Fibroblast of upper back skin (primary cell): ENCODE results near the gene DRGX.

Experiments used
- DNase-seq: peaks from one replicate; pipeline ENCODE4 v3.0.0-alpha.2; 2013

DRGX gene

DNA sequence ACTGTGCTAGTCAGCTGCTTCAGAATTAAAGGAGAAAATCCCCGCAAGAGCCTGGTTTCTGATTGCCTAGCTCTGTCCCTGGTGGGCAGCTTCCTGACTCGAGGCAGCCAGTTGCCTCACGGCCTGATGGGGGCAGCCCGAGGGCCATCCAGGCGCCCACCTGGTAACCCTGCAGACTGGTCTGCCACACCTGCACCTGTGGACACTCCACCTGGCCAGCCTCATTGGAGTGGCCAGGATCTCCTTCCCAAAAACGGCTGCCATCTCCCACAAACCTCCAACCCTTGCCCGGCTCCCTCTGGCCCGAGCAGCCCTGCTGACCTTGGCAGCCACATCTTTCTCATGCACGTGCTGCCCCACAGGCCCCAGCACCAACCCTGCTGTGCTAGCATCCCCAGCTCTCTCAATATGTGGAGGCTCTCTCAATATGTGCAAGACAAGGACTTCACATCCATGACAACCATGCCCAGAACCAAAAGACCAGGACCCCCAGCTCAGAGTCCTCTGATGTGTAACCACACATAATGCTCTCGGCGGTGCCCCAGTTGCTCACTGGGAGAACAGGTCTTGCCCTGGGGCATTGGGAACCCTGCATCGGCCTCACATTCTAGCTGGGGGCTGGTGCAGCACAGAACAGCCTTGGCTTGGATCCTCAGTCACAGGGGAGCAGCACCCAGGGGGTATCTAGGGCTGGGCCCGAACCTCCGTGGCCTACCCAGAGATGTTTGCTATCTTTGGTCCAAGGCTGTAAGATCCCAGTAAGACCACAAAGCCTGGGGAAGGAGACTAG is 14.6 kb downstream of the DRGX start:
- no peak for DNase-seq

DNA sequence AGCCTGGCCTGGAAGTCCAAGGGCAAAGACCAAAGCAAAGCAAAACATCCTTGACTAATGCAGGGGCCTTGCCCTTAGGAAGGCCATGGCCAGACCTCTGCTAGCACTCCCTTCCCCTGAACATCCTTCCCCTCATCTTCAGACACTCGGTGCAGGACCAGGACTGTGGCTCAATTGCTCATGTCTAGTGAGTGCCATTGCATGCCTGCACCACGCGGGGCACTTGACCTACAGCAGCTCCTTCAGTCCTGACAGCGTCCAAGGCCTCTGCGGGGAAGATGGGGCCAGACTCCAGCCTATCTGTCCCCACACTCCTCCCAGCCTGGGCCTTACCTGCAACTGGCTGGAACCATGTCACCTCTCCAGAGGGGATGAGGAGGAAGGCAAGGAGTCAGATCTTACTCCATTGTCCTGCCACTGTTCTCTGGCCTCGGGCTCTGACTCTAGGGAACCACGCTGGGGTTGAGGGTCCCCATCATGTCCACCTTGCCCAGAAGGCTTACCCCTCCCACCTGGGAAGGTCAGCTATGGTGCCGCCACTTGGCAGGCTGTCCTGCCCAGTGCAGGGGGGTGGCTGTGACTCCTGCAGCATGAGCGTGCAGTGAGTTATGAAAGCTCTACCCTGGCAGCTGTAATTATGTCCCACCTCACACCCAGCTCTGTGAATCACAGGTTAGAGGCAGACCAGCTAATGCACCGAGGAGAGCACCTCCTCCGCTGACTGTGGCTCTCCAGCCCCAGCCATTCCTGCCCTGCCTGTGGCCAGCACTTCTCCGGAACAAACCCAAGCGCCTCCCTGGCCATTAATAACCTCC is 16.1 kb downstream of the DRGX start:
- DNase-seq = no peak

DNA sequence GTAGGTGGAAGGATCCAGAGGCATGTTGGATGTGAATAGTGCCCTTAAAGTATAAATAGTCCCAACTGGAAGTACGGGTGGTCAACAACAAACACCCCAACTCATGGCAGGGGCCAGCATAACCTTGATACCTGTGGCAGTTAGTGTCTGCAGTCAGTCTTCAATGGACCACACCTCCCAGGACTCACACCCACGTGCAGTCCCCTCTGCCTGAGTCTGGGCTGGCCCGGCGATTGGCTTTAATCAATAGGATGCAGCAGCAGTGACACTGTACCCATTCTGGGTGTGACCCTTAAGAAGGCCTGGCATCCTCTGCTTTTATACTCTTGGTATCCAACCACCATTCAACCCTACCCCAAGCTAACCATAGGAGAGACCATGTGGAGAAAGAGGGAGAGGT is 18.6 kb downstream of the DRGX start:
- no peak for DNase-seq

DNA sequence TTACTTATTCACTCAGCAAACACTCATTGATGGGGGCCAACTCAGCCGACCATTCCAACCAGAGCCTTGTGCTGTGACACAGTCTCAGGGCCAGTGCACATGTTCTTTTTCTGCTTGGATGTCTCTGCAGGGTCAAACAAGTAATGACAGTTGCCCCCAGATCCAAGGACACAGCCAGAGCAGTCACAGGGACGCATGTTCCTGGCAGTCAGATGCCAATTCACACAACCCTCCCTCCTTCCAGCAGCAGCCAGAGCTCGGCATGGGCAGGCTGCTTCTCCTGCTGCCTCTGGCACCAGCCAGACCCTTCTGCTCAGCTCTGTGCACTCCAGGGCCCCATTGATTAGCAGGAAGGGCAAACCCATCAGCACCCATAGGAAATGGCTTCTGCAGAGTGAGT is 20.3 kb downstream of the DRGX start:
- no peak for DNase-seq

DNA sequence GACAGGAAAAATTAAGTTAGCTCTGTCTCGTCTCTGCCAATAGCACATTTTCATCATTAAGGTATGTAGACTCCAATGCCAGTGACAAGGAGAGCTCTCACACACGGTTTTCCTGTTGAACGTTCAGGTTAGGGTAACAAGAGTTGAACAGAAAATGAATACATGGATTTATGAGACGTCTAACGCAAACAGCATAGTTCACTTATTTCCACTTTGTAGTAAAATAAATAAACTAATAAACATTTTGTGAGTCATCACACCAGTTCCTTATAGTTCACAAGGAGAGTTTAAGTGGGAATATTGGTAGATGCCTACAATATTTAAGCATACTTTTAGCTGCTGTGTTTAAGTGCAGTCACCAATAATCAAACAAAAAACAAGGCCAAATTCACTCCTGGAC is 21.1 kb downstream of the DRGX start:
- no peak for DNase-seq

DNA sequence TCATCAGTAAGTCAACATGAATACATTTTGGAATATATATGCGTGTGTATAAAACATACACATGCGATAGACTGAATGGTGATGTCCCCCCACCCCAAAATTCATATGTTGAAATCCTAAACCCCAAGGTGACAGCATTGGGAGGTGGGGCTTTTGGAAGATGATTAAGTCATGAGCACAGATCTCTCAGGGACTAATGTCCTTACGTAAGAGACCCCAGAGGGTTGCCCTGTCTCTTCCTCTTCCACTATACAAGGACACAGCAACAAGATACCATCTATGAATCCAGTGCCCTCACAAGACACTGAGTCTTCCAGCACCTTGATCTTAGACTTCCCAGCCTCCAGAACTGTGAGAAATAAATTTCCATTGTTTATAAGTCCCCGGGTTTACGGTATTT is 22.5 kb downstream of the DRGX start:
- no peak for DNase-seq

DNA sequence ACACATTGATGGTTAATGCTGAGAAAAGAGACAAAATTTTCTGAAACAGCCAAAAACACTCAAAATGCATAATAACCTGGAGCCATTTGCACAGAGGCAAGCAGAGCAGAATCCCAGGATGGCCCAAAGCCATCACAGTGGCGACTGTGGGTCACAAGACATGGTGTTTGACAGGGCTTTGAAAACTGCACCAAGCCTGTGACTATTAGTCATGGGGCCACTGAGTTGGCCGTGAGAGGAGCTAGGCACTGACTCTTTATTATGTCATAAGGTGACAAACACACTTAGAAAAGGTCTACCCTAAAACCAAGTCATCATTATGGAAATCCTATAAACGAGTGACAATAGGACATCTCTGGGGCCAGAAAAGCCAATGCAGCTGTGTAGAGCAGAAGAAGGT is 23.9 kb downstream of the DRGX start:
- no peak for DNase-seq

DNA sequence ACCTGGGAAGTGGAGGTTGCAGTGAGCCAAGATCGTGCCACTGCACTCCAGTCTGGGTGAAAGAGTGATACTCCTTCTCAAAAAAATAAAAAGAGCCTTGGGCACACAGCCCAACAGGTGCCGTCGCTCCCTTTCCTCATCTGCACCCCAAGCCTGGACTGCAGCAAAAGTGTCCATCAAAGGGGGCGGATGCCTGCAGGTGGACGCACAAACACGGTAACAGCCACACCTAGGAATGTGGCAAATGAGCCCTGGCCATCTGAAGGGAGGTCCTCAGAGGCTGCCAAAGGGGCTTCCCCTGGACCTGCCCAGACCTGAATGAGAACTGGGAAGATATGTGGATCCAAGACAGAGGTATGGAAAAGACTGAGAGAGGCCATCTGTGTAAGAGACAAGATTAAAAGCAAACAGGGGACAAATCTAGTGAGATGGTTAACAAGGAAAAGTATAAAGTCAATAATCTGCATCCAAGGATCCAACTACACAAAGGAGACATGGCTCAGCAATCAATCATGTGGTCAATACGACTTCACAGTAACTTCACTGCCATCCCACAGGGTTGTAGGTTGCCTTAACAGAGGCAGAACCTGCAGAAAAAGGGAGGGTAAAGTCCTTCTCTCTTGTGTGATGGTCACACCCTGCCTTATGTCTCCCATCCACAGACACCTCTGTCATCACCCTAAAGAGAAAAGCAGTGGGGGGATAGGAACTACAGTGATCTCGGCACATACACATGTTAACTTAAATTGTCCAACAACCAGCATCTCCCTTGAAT is 25.4 kb downstream of the DRGX start:
- DNase-seq = no peak

DNA sequence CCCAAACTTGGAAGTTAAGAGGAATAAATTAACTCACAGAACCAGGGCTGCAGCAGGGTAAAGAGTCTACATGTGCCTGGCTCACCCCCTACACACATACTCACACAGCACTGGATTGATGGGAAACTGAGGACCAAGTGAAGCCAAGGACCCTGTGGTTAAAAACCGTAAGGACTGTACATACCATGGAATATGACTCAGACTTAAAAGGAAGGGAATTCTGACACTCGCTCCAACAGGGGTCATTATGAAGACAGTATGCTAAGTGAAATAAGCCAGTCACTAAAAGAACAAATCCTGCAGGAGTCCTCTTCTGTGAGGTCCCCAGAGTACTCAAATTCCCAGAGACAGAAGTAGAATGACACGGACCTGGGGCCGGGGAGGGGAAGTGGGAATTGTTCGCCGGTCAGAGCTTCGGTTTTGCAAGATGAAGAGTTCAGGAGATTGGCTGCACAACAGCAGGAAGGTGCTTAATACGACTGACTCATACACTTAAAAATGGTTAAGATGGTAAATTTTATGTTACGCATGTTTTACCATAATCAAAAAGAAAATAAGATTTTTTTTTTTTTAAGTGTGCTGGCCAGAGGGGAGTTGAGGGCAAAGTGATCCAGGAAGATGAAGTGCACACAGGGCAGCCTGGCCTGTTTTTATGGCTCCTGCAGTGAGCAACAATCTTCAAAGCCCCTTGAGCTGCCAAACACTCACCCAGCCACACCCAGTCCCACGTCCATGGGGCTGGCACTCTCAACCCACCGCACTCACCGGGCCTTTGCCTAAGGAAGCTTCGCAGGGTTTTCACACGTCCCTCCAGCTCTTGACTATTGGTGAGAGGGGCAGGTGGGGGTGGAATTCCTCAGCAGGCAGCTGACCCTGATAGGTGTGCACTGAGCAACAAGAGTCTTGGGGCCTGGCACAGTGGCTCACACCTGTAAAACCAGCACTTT is 26.4 kb downstream of the DRGX start:
- DNase-seq = peak; percentile 25

DNA sequence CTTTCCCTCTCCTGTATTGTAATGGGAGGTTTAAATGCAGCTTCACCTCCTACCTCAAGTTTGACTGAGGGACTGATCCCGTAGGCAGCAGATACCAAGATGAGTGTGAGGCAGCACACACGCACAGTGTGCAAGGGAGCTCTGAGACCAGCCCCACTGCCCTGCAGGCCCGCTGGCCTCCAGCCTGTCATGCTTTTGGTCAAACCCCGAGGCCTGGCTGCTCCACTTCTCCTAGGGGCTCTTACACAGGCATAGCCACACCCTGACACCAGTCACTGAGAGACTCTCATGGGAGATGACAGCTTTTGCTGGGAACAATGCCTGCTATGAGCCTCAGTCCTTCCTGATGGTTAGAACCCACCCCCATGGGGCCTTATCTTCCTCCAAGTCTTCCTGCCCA is 27.6 kb downstream of the DRGX start:
- no peak for DNase-seq

DNA sequence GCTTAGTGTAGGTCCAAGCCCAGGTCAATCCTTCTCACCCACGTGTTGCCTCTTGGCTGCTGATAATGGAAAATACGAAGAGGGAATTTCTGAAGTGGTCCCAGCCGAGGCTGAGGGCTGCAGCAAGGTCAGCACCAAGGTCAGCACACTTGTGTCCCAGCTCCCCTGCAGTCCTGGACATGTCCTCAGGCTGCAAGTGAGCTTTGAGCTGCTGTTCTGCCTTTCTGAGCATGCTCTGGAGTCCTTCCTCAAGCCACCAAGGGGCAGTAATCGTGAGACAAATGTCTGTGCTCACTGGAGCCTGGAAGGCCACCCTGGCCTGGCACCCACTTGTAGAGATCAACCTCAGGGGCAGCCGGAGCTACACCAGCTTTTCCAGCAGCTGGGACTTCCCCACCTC is 28.3 kb downstream of the DRGX start:
- DNase-seq = no peak

DNA sequence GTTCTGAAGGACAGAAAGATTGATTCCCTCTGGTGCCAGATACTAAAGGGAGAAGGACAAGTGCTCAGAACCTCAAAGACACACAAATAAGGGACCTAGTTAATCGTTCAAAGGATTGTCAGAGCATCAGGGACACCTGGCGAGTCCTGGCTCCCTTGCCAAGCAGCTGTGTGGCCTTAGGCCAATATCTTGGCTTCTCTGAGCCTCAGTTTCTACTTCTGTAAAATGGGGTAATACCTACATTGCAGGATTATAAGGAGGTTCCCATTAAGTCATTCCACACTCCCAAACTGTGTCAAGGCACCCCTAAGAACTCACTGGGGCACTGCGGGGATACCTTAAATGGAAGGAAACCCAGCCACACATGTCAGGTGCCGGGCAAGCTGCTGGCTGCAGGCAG is 29.4 kb downstream of the DRGX start:
- DNase-seq = no peak

DNA sequence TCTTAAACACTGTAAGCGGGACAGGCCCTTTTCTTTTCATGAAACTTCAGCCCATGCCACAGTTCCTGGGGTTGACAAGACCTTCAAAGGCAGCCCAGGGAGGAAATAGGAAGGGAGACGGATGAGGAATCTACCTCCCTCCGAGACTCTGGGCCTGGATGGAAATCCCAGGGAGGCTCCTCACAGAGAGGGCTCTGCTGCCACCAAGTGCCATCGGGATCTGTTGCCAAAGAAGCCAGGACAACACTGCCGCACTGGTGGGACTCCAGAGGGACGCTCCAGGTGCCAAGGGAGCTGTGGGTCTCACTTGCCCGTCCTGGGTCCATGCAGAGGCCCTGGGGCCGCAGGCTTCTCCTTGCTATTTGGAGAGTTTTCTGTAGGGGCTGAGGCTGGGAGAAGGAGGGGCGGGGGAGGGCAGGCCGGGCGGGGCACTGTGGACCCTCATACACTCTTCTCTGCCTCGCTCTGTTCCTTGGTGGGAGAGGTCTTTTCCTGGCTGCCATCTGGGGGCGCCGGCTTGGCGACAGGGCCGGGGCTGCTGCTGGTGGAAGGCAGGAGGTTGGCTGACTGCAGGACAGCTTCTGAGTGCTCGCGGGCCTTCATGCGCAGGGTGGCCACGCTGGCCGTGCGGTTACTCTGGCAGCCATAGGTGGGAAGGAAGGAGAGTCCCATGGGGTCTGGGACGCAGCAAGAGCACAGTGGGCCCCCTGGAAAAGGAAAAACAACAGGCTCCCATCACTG is 30.0 kb downstream of the DRGX start:
- DNase-seq = no peak

DNA sequence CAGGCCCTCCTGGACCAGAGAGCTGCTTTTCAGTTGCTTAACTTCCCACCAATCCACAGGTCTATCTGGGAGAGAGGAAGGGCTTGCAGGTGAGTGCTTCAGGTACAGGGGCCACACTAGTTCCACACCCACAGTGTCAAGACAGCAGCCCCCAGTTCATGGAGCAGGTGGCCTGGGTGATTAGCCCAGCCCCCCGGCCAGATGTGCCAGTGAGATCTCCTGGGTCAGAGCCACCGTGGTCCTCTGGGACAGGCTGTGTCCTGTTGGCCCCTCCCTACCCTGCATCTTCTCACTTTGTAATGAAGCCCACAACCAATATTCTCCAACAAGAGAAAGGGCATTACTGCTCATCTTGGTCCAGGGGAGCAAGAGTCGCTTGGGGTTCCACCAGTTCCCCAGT is 30.6 kb downstream of the DRGX start:
- no peak for DNase-seq

DNA sequence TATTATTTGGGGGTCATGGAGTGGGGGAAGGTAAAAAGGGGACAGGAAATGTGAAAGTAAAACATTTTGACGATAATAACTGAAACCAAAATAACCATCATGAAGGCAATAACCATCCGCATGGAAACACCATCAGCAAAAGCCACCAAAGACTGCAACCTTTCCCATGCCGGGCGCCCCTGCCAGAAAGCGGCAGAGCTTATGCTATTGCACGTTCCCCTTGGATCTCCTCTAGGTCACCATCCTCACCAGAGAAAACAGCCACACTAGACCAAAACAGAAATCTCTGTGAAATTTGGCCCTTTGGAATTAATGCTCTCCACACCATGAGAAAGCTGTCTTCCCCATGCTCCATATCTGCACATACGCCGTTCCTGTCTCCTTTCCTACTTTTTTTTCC is 31.1 kb downstream of the DRGX start:
- no peak for DNase-seq

DNA sequence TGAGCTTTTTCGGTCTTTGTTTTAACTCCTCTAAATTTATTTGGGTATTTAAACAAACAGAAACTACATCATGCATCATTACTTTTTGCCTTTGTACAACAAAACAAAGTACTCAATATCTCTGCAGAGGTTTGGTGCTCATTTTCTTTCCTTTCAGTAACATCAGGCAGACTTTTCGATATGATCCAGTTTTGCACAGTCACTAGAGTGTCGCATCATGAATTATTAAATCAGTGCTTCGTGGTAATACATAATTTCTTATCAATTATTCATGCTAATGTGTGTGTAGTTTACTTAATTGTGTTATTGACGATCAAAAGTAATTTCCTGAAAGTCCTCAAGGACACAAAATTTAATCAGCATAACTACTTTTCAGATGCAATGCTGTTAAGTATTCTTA is 31.8 kb downstream of the DRGX start:
- DNase-seq = no peak

DNA sequence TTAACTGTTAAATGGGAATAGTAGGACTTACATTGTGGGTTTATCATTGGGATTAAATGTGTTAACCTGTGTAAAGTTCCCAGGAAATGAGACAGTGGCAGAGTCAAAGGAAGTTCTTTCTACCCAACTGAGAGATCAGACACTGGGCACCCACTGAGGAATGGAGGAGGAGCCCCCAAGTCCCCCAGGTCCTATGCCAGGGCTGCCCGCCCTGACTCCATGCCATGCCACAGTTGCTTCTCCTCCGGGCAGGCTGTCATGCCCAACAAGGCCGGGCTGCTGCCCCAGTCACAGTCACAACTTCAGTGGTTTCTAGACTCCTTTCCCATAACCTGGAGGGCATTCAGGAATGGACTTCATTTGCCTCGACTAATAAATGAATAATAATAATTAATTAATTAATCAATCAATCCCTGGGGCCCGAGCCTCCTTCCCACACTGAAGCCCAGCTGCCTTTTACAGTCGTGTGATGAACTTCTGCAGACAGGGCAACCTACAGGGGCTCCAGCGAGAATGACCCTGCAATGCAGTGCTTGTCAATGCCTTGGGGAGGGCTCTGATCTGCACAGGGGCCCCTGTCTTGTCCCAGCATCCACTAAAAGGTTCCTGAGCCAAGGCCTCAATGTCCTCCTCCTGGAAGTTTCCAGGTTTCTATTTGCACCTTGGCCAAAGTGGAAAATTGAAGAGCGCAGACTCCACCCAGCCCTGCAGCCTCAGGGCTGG is 32.4 kb downstream of the DRGX start:
- DNase-seq = no peak

DNA sequence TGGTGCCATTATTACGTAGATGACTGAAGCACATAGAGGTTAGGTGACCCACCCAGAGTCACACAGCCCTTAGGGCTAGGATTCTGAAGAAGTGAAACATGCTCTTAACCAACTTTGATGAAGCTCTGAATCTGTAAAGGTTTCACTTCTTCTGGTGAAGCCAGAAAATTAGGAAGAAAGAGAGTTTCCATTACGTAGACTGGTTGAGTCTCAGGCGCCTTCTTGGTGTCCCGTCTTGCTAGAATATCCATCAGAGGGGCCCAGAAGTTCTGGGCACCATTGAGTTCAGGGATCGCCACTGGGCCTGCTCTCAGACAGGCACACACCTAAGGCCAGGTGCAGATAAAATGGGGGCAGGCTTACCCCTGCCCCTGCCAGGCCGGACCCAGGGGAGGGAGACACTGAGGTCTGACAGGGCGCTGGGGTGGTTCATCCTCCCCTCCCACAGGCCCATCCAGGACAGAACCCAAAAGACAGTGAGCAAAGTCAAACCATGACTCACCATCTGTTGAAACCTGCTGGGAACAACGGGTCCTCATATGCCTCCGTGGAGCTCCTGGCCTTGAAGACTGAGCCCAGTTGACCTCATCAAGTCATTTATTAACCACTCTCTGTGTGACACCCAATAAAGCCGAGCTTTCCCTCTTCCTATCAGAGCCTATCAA is 33.2 kb downstream of the DRGX start:
- no peak for DNase-seq

DNA sequence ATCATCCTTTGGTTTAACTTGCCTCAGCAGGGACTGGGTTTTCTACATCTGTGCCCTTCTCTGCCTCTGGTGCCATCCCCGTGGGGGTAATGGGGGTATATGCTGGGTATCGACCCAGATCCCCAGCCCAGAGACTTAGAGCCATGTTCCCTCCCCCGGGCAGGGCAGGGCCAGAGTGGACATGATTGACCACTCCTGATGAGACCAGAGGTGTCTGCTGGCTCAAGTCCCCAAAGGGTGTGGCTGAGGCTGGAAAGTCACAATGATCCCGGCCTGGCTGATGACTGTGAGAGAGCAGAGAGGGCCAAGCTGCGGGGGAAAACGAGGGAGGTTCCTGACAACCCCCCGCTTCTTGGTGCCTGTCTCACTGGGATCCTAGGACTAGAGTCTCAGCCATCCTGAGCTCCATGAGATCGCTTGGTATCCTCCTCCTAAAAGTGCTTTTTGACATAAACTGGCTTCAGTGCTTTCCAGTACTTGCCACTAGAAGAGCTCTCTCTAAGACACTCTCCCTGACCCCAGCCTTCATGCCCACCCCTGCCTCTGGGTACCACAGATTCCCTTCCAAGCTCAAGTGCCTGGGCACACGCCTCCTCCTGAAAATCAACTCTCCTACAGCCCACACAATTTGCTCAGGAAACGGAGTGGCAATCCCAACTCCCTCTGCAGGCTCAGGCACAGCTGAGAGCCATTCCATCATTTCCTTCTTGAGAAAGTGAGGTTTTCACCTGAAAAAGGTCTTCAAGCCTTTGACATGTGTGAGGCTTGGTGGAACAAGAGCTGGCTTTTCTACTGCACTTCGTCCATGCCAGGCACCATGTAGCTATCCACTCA is 33.9 kb downstream of the DRGX start:
- DNase-seq = no peak

DNA sequence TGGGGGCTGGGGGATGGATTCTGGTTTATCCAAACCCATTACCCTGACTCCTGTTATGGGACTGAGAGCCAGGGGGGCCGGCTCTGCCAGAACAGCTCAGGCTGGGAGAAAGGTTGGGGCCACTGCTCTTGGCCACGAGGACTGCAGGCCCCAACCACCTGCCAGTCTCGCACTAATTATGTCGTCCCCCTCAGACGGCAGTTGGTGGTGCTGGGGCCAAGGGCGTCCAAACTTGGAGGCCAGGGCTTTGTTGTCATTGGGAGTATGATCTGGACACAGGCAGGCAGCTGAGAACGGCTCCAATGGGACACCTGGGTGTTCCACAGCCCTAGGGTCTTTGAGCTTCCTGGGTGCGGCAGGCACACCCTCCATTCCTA is 34.7 kb downstream of the DRGX start:
- DNase-seq = no peak
